ENCODE results near the gene BCAM.

DNA sequence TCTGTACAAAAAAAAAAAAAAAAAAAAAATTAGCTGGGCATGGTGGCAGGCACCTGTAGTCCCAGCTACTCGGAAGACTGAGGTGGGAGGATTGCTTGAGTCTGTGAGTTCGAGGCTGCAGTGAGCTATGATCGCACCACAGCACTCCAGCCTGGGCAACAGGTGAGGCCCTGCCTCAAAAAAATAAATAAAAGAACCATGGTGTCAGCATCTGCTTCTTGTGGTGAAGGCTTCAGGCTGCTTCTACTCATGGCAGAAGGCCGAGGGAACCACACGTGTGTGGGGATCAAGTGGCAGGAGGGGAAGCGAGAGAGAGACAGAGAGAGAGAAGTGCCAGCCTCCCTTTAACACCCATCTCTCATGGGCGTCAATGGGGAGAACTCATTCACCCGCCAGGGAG lies 46.9 kb upstream of the BCAM start:
- TF ChIP-seq, protein P1, sequence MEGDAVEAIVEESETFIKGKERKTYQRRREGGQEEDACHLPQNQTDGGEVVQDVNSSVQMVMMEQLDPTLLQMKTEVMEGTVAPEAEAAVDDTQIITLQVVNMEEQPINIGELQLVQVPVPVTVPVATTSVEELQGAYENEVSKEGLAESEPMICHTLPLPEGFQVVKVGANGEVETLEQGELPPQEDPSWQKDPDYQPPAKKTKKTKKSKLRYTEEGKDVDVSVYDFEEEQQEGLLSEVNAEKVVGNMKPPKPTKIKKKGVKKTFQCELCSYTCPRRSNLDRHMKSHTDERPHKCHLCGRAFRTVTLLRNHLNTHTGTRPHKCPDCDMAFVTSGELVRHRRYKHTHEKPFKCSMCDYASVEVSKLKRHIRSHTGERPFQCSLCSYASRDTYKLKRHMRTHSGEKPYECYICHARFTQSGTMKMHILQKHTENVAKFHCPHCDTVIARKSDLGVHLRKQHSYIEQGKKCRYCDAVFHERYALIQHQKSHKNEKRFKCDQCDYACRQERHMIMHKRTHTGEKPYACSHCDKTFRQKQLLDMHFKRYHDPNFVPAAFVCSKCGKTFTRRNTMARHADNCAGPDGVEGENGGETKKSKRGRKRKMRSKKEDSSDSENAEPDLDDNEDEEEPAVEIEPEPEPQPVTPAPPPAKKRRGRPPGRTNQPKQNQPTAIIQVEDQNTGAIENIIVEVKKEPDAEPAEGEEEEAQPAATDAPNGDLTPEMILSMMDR (conservative IDR thresholded peaks at IDR 0.05): no peak
- TF ChIP-seq EZH2 (IDR thresholded peaks at IDR 0.05; ENCODE audit: low read depth): no peak
